GM23338 (cell line): ENCODE results near the gene ADAMTS17.

Experiments
- CREB1 ChIP-seq: fragments of 250-450 bp; sonication (Bioruptor Pico); IDR thresholded peaks from 2 replicates; pipeline ENCODE4 v1.5.0; 2020; ENCODE audit warnings: low read depth, mild to moderate bottlenecking, moderate library complexity
- EZH2 ChIP-seq: fragments of 200-600 bp; sonication (generic); IDR thresholded peaks from one replicate; pipeline ENCODE4 v1.8.0; 2017; ENCODE audit warnings: antibody characterized with exemption, mild to moderate bottlenecking, low read depth; ENCODE audit not compliant: unreplicated experiment
- EZH2phosphoT487 ChIP-seq: fragments of 200-600 bp; sonication (generic); IDR thresholded peaks from one replicate; pipeline ENCODE4 v1.8.1; 2018; ENCODE audit warnings: antibody characterized with exemption; ENCODE audit not compliant: unreplicated experiment
- JUNB ChIP-seq: IDR thresholded peaks from one replicate; pipeline ENCODE4 v1.6.1; 2016; ENCODE audit warnings: antibody characterized with exemption; ENCODE audit not compliant: unreplicated experiment
- NANOG ChIP-seq: IDR thresholded peaks from 2 replicates; pipeline ENCODE4 v1.6.1; 2016; ENCODE audit warnings: antibody characterized with exemption, borderline replicate concordance
- POLR2AphosphoS5 ChIP-seq: IDR thresholded peaks from 2 replicates; pipeline ENCODE4 v1.6.1; 2016; ENCODE audit warnings: antibody characterized with exemption, low read depth
- REST ChIP-seq: IDR thresholded peaks from one replicate; pipeline ENCODE4 v1.6.1; 2018; ENCODE audit warnings: antibody characterized with exemption; ENCODE audit not compliant: unreplicated experiment
- STAT1 ChIP-seq: IDR thresholded peaks from one replicate; pipeline ENCODE4 v1.6.1; 2016; ENCODE audit warnings: antibody characterized with exemption; ENCODE audit not compliant: unreplicated experiment
- ZNF114 ChIP-seq: fragments of 250-450 bp; sonication (Bioruptor Pico); IDR thresholded peaks from 2 replicates; pipeline ENCODE4 v1.5.0; 2020; ENCODE audit warnings: mild to moderate bottlenecking, moderate library complexity
- ZNF331 ChIP-seq: fragments of 250-450 bp; sonication (Bioruptor Pico); IDR thresholded peaks from 2 replicates; pipeline ENCODE4 v1.5.0; 2020; ENCODE audit warnings: low read depth, mild to moderate bottlenecking, moderate library complexity
- ZNF462 ChIP-seq: fragments of 250-450 bp; sonication (Bioruptor Pico); IDR thresholded peaks from 2 replicates; pipeline ENCODE4 v1.5.0; 2020; ENCODE audit warnings: mild to moderate bottlenecking, moderate library complexity
- TF ChIP-seq, protein P1 (sequence below), 2 experiments: fragments of 200-600 bp in 1 of 2; sonication (generic) in 1 of 2; conservative IDR thresholded peaks; 2 replicates each; pipeline versions ENCODE4 v1.5.1 to v1.6.1; 2016 to 2017; ENCODE audit warnings: antibody characterized with exemption in 2 of 2, low read depth in 2 of 2, mild to moderate bottlenecking in 2 of 2, moderate library complexity in 1 of 2
- TF ChIP-seq, protein P2 (sequence below): IDR thresholded peaks from 2 replicates; pipeline ENCODE4 v1.6.1; 2016; ENCODE audit warnings: antibody characterized with exemption

DNA sequence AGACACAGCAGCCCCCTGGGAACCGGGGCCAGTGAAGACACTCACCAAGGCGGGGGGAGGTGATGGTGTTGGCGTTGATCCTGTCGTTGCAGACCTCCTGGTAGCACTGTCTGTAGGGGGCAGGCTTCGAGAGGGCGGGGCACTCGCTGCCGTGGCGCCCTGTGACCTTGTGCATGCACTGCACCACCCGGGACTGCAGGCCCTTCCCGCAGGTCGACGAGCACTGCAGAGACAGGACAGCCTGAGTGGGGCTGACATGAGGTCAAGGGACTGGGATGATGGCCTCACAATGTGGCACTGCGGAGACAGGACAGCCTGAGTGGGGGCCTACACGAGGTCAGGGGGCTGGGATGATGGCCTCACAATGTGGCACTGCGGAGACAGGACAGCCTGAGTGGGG lies 365.8 kb downstream of the ADAMTS17 start:
- TF ChIP-seq, protein P1, sequence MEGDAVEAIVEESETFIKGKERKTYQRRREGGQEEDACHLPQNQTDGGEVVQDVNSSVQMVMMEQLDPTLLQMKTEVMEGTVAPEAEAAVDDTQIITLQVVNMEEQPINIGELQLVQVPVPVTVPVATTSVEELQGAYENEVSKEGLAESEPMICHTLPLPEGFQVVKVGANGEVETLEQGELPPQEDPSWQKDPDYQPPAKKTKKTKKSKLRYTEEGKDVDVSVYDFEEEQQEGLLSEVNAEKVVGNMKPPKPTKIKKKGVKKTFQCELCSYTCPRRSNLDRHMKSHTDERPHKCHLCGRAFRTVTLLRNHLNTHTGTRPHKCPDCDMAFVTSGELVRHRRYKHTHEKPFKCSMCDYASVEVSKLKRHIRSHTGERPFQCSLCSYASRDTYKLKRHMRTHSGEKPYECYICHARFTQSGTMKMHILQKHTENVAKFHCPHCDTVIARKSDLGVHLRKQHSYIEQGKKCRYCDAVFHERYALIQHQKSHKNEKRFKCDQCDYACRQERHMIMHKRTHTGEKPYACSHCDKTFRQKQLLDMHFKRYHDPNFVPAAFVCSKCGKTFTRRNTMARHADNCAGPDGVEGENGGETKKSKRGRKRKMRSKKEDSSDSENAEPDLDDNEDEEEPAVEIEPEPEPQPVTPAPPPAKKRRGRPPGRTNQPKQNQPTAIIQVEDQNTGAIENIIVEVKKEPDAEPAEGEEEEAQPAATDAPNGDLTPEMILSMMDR (conservative IDR thresholded peaks at IDR 0.05; ENCODE audit: low read depth in 2 of 2), result peak in 1 of 2 experiments; percentile 24; a peak in 1 of 4 replicates
- TF ChIP-seq POLR2AphosphoS5, result no peak
- no peak for TF ChIP-seq REST
- no peak for TF ChIP-seq CREB1 (CRISPR knock-in tag)
- no peak for TF ChIP-seq EZH2
- TF ChIP-seq EZH2phosphoT487, result no peak
- no peak for TF ChIP-seq JUNB
- no peak for TF ChIP-seq ZNF331 (CRISPR knock-in tag)
- TF ChIP-seq, protein P2, sequence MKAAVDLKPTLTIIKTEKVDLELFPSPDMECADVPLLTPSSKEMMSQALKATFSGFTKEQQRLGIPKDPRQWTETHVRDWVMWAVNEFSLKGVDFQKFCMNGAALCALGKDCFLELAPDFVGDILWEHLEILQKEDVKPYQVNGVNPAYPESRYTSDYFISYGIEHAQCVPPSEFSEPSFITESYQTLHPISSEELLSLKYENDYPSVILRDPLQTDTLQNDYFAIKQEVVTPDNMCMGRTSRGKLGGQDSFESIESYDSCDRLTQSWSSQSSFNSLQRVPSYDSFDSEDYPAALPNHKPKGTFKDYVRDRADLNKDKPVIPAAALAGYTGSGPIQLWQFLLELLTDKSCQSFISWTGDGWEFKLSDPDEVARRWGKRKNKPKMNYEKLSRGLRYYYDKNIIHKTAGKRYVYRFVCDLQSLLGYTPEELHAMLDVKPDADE, result no peak
- TF ChIP-seq NANOG, result no peak
- no peak for TF ChIP-seq ZNF114 (CRISPR knock-in tag)
- no peak for TF ChIP-seq STAT1
- no peak for TF ChIP-seq ZNF462
